Ovary (tissue), 9 donors: ENCODE data around the gene CISTR. TPM values are rescaled to one million over a fixed set of nuclear protein-coding genes. Genes with fewer than 3 reads are reported as not detected.

Experiments
- DNase-seq, 5 donors: peaks; one replicate each; pipeline ENCODE4 v3.0.0-alpha.2; 2019 to 2020
- H3K27ac ChIP-seq, 2 donors: fragments of 200-600 bp; one replicate each; pipeline versions ENCODE4 v1.5.1 to v1.8.0; 2019 to 2022
- H3K27me3 ChIP-seq: fragments of 200-600 bp; one replicate; pipeline ENCODE4 v1.8.0; 2022
- H3K36me3 ChIP-seq: fragments of 200-600 bp; sonication (generic); one replicate; pipeline ENCODE4 v1.5.1; 2019
- H3K4me1 ChIP-seq: one replicate; pipeline ENCODE4 v1.8.1; 2013; ENCODE audit warnings: mild to moderate bottlenecking, moderate library complexity; ENCODE audit not compliant: insufficient read depth
- H3K4me3 ChIP-seq: fragments of 200-600 bp; sonication (generic); one replicate; pipeline ENCODE4 v1.5.1; 2017
- H3K9me3 ChIP-seq, 2 donors: fragments of 200-600 bp in 1 of 2; sonication (generic) in 1 of 2; one replicate each; pipeline versions ENCODE4 v1.5.1 to v1.8.1; 2013 to 2019; ENCODE audit warnings: mild to moderate bottlenecking in 1 of 2, moderate library complexity in 1 of 2
- CTCF ChIP-seq, 3 donors: fragments of 450-650 bp in 2 of 3; fragments of 200-600 bp in 1 of 3; IDR thresholded peaks; one replicate each; pipeline versions ENCODE4 v1.5.1 to v1.8.0; 2016 to 2022; ENCODE audit warnings: antibody characterized with exemption in 3 of 3, mild to moderate bottlenecking in 1 of 3
- EP300 ChIP-seq: sonication (generic); formaldehyde crosslinking; IDR thresholded peaks from one replicate; pipeline ENCODE4 v1.6.1; 2017; ENCODE audit warnings: antibody characterized with exemption
- POLR2A ChIP-seq: fragments of 450-650 bp; IDR thresholded peaks from one replicate; pipeline ENCODE4 v1.6.1; 2017; ENCODE audit warnings: antibody characterized with exemption, mild to moderate bottlenecking, moderate library complexity
- WGBS, 3 donors: extraction: QIAGEN DNeasy Blood & Tissue Kit in 1 of 3; methylation state at CpG; one replicate each; pipeline versions ENCODE4 v1.1.5 to v1.1.7; 2013 to 2017; 5-methylcytosine and 5-hydroxymethylcytosine counted together
- intact Hi-C, 4 donors: fragments of 100-400 bp; cut with DNase I; formaldehyde crosslinking; loops; one replicate each; pipeline versions ENCODE4 v1.11.0 to v1.15.1; 2022 to 2023
- polyA plus RNA-seq, 2 donors: library from polyadenylated mRNA; stranded (reverse); fragments of 200-250 nt in 1 of 2; fragments of 350-450 nt in 1 of 2; fragmentation: Illumina TruSeq in 1 of 2; extraction: RNeasy Lipid Tissue Mini Kit (QIAGEN cat#74804) in 1 of 2; gene quantifications; one replicate each; pipeline ENCODE4 v1.2.3, GENCODE V29; 2013 to 2014
- total RNA-seq, 7 donors: library from RNA; depleted of rRNA in 2 of 7; stranded (reverse); fragments of >200 nt in 2 of 7; fragmentation: NEBNext Ultra II Directional in 3 of 7; extraction: Animal tissue kit (Norgen Biotek cat#: 25700) in 3 of 7; gene quantifications; one replicate each; pipeline versions ENCODE4 v1.1.0 to v1.2.4, GENCODE V29; 2016 to 2023
- donor health status: DM: no; HTN: no; CAD: no; lungs with moderate emphysema.
- donor health status: DM: no; HTN: no; CAD: no.
- donor health status: Bipolar disorder and iron deficiency.
- donor health status: DM: yes; HTN: yes; CAD: no.
- donor health status: DM: no; HTN: no; CAD: no.
- donor health status: DM: yes; HTN: yes; CAD: no.

CISTR gene
- total and polyA plus RNA-seq, 9 donors = not detected

- no peak for TF ChIP-seq CTCF (IDR thresholded peaks at IDR 0.05)
- Histone ChIP-seq H3K9me3 (no peaks in the 10 kb centered on the region), H3K36me3 (no peaks in the 10 kb centered on the region), H3K27ac (no peak overlapping the region), H3K4me3 (no peak overlapping the region), H3K27me3 (no peaks in the 10 kb centered on the region), H3K4me1 (no peaks in the 10 kb centered on the region)
- DNase-seq = no peak
- intact Hi-C loops = no loop called here
These were observed 9.5 kb upstream of the CISTR start for GRCh38 chr12:53761306-53761705.

GRCh38 chr12:53759261-53759660 lies 7.5 kb upstream of the CISTR start:
- no peak for DNase-seq
- Histone ChIP-seq H3K4me1 (peaks cover 2% of the 10 kb centered on the region), H3K9me3 (no peaks in the 10 kb centered on the region), H3K4me3 (no peak overlapping the region), H3K36me3 (no peaks in the 10 kb centered on the region), H3K27me3 (no peaks in the 10 kb centered on the region), H3K27ac (no peak overlapping the region)
- intact Hi-C loops = no loop called here
- 65 to 92% (median 88%) methylated on average over 2 of the region's 2 CpGs for WGBS, 3 donors
- TF ChIP-seq EP300 (no peak), CTCF (IDR thresholded peaks at IDR 0.05) (no peak), POLR2A (no peak)

GRCh38 chr12:53758730-53759103 lies 6.9 kb upstream of the CISTR start:
- Histone ChIP-seq H3K4me1 (peaks cover 2% of the 10 kb centered on the region), H3K36me3 (no peaks in the 10 kb centered on the region), H3K27ac (no peak overlapping the region), H3K9me3 (no peaks in the 10 kb centered on the region), H3K4me3 (no peak overlapping the region), H3K27me3 (no peaks in the 10 kb centered on the region)
- TF ChIP-seq POLR2A (no peak), EP300 (no peak), CTCF (IDR thresholded peaks at IDR 0.05) (no peak)
- intact Hi-C loops = no loop called here
- no peak for DNase-seq
- 32 to 51% (median 35%) methylated on average over 8 of the region's 8 CpGs for WGBS, 3 donors

GRCh38 chr12:53758081-53758729 lies 6.4 kb upstream of the CISTR start:
- TF ChIP-seq CTCF (IDR thresholded peaks at IDR 0.05) = no peak
- TF ChIP-seq EP300 = no peak
- no peak for TF ChIP-seq POLR2A
- intact Hi-C loops = no loop called here

More at GRCh38 chr12:53758081-53758729, 6.4 kb upstream of the CISTR start:
- 49 to 69% (median 56%) methylated on average over 7 of the region's 7 CpGs for WGBS, 3 donors
- H3K4me3 ChIP-seq = no peak overlapping the region
- no peaks in the 10 kb centered on the region for H3K27me3 ChIP-seq
- no peaks in the 10 kb centered on the region for H3K36me3 ChIP-seq
- peaks cover 2% of the 10 kb centered on the region for H3K4me1 ChIP-seq
- no peaks in the 10 kb centered on the region for H3K9me3 ChIP-seq
- DNase-seq = no peak
- H3K27ac ChIP-seq = no peak overlapping the region
